Activated CD4-positive, alpha-beta T cell treated with anti-CD3 and anti-CD28 coated beads, Interleukin-2, amount 10 ng/mL, durations not matched to agents 7 days and 5 days (primary cell): ENCODE data around the gene CASK. TPM values are rescaled to one million over a fixed set of nuclear protein-coding genes. Genes with fewer than 3 reads are reported as not detected.

Experiments
- CTCF ChIA-PET: fragments of 350-600 bp; sonication (Branson Sonifier 250); formaldehyde crosslinking; loops from one replicate; lab custom pipeline; 2021; ENCODE audit warnings: antibody characterized with exemption; lab: Charles Lee
- POLR2A ChIA-PET: fragments of 350-600 bp; sonication (Branson Sonifier 250); formaldehyde crosslinking; loops from one replicate; lab custom pipeline; 2021; ENCODE audit warnings: antibody characterized with exemption; lab: Charles Lee
- DNase-seq: peaks from one replicate; pipeline ENCODE4 v3.0.0-alpha.2; 2020
- H3K27ac Mint-ChIP-seq: one replicate; pipeline ENCODE4 v1.8.0; 2021; ENCODE audit warnings: mild to moderate bottlenecking, moderate library complexity, mixed read lengths
- H3K27me3 Mint-ChIP-seq: one replicate; pipeline ENCODE4 v1.8.0; 2021; ENCODE audit warnings: mixed read lengths
- H3K36me3 Mint-ChIP-seq: one replicate; pipeline ENCODE4 v1.8.0; 2021; ENCODE audit warnings: low read depth, mixed read lengths
- H3K4me1 Mint-ChIP-seq: one replicate; pipeline ENCODE4 v1.8.0; 2021; ENCODE audit warnings: mixed read lengths
- H3K4me3 Mint-ChIP-seq: one replicate; pipeline ENCODE4 v1.8.0; 2021; ENCODE audit warnings: mild to moderate bottlenecking, moderate library complexity, mixed read lengths
- H3K9me3 Mint-ChIP-seq: one replicate; pipeline ENCODE4 v1.8.0; 2021; ENCODE audit warnings: mixed read lengths
- total RNA-seq, 2 experiments: library from RNA; stranded (reverse); gene quantifications; one replicate each; pipeline ENCODE4 v1.2.3, GENCODE V29; 2021

Gene CASK
- total RNA-seq, 2 experiments from 2014 or later, result 30.8 to 32.4 TPM

DNA sequence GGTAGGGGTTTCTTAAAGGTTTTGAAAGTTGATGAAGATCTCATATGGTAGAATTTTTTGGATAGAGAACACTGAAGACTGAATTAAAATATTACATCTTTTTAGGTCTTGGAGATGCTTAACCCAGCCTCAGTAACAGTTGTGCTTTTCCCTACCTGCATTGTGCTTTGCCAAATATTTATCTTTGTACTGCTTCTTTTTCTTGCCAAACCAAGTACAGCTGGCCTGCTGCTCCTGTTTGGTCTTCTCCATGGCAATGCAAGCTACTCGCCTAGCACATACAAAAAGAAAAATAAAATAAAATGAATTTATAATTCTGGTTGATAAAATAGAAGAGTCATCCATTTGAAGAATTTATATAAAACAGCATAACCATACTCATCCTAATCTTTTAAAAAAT is 380.8 kb downstream of the CASK start:
- ChIA-PET CTCF (interaction anchor here (1.1 kb wide), 1 partner anchor 54 kb away, joined by 3 read pairs; no protein-coding TSS in a partner anchor), POLR2A (no interaction called here)
- no peak for DNase-seq
- Mint-ChIP-seq H3K27me3 (no peaks in the 10 kb centered on the region), H3K4me3 (no peak overlapping the region), H3K27ac (no peak overlapping the region), H3K9me3 (no peaks in the 10 kb centered on the region), H3K36me3 (peaks cover 20% of the 10 kb centered on the region), H3K4me1 (peaks cover 5% of the 10 kb centered on the region)

- no peaks in the 10 kb centered on the region for H3K9me3 Mint-ChIP-seq
- ChIA-PET POLR2A (no interaction called here), CTCF (no interaction called here)
- H3K4me3 Mint-ChIP-seq, result no peak overlapping the region
- H3K27me3 Mint-ChIP-seq, result no peaks in the 10 kb centered on the region
- H3K36me3 Mint-ChIP-seq, result peaks cover 19% of the 10 kb centered on the region
- H3K27ac Mint-ChIP-seq, result no peak overlapping the region
- H3K4me1 Mint-ChIP-seq, result peaks cover 5% of the 10 kb centered on the region
- DNase-seq, result no peak
Measured at GRCh38 chrX:41542135-41542534, 381.2 kb downstream of the CASK start.

DNA sequence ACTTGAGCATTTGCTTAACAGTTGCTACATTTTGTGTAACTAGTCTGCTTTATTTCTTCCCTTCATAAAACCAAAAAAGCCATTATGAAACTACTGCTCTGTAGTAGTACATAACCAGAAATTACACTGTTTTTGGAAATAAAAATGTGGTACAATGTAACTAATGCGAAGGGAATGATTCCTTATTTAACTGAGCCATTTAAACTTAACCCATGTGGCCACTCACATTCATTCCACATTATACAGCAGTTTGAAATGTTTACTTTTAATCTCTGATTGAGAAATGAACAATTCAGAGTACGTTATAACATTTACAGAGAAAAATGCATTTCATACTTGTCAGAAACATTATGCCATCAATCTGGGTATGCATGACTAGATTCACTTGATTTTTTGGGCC is 382.0 kb downstream of the CASK start:
- no peaks in the 10 kb centered on the region for H3K9me3 Mint-ChIP-seq
- no peak overlapping the region for H3K4me3 Mint-ChIP-seq
- peaks cover 19% of the 10 kb centered on the region for H3K36me3 Mint-ChIP-seq
- POLR2A ChIA-PET, result no interaction called here
- no peak overlapping the region for H3K27ac Mint-ChIP-seq
- H3K4me1 Mint-ChIP-seq, result peaks cover 5% of the 10 kb centered on the region
- CTCF ChIA-PET, result no interaction called here
- H3K27me3 Mint-ChIP-seq, result no peaks in the 10 kb centered on the region
- no peak for DNase-seq

- H3K36me3 Mint-ChIP-seq, result peaks cover 21% of the 10 kb centered on the region
- ChIA-PET CTCF (interaction anchor here (1.0 to 2.0 kb wide), 2 partner anchors 11 to 12 kb away, joined by 3 to 5 read pairs; no protein-coding TSS in a partner anchor), POLR2A (no interaction called here)
- H3K4me3 Mint-ChIP-seq, result no peak overlapping the region
- H3K27me3 Mint-ChIP-seq, result no peaks in the 10 kb centered on the region
- no peak for DNase-seq
- peaks cover 5% of the 10 kb centered on the region for H3K4me1 Mint-ChIP-seq
- no peaks in the 10 kb centered on the region for H3K9me3 Mint-ChIP-seq
- no peak overlapping the region for H3K27ac Mint-ChIP-seq
Measured at GRCh38 chrX:41538707-41539106, 384.6 kb downstream of the CASK start.

GRCh38 chrX:41530085-41530484 is 393.3 kb downstream of the CASK start:
- Mint-ChIP-seq H3K4me3 (no peak overlapping the region), H3K9me3 (no peaks in the 10 kb centered on the region), H3K36me3 (peaks cover 44% of the 10 kb centered on the region), H3K4me1 (peaks cover 13% of the 10 kb centered on the region), H3K27me3 (no peaks in the 10 kb centered on the region), H3K27ac (no peak overlapping the region)
- DNase-seq, result no peak
- CTCF ChIA-PET, result no interaction called here
- POLR2A ChIA-PET, result no interaction called here

- Mint-ChIP-seq H3K4me1 (peaks cover 13% of the 10 kb centered on the region), H3K9me3 (no peaks in the 10 kb centered on the region), H3K27ac (no peak overlapping the region), H3K27me3 (no peaks in the 10 kb centered on the region), H3K4me3 (no peak overlapping the region), H3K36me3 (peaks cover 44% of the 10 kb centered on the region)
- CTCF ChIA-PET, result interaction anchor here (0.6 kb wide), 1 partner anchor 25 kb away, joined by 3 read pairs; no protein-coding TSS in a partner anchor
- POLR2A ChIA-PET, result no interaction called here
- no peak for DNase-seq
Measured at GRCh38 chrX:41529221-41529620, 394.1 kb downstream of the CASK start.

GRCh38 chrX:41528784-41529183 is 394.6 kb downstream of the CASK start:
- no peak for DNase-seq
- no peaks in the 10 kb centered on the region for H3K27me3 Mint-ChIP-seq
- POLR2A ChIA-PET, result no interaction called here
- H3K4me1 Mint-ChIP-seq, result peaks cover 13% of the 10 kb centered on the region
- no peaks in the 10 kb centered on the region for H3K9me3 Mint-ChIP-seq
- CTCF ChIA-PET, result interaction anchor here (0.6 to 1.5 kb wide), 2 partner anchors 10 to 25 kb away, joined by 3 to 5 read pairs; no protein-coding TSS in a partner anchor
- no peak overlapping the region for H3K4me3 Mint-ChIP-seq
- H3K36me3 Mint-ChIP-seq, result peaks cover 44% of the 10 kb centered on the region
- no peak overlapping the region for H3K27ac Mint-ChIP-seq

GRCh38 chrX:41526925-41527324 is 396.4 kb downstream of the CASK start:
- ChIA-PET POLR2A (no interaction called here), CTCF (interaction anchor here (0.9 kb wide), 1 partner anchor 407 kb away, joined by 3 read pairs; no protein-coding TSS in a partner anchor)
- no peak for DNase-seq
- Mint-ChIP-seq H3K4me3 (no peak overlapping the region), H3K27ac (no peak overlapping the region), H3K9me3 (no peaks in the 10 kb centered on the region), H3K4me1 (peaks cover 13% of the 10 kb centered on the region), H3K36me3 (peaks cover 45% of the 10 kb centered on the region), H3K27me3 (no peaks in the 10 kb centered on the region)

GRCh38 chrX:41526271-41526670 is 397.1 kb downstream of the CASK start:
- ChIA-PET POLR2A (no interaction called here), CTCF (interaction anchor here (0.9 to 1.1 kb wide), 2 partner anchors 16 to 408 kb away, joined by 3 read pairs; no protein-coding TSS in a partner anchor)
- H3K4me3 Mint-ChIP-seq, result no peak overlapping the region
- H3K27me3 Mint-ChIP-seq, result no peaks in the 10 kb centered on the region
- H3K27ac Mint-ChIP-seq, result no peak overlapping the region
- H3K4me1 Mint-ChIP-seq, result peaks cover 13% of the 10 kb centered on the region
- peaks cover 46% of the 10 kb centered on the region for H3K36me3 Mint-ChIP-seq
- no peaks in the 10 kb centered on the region for H3K9me3 Mint-ChIP-seq
- no peak for DNase-seq

- ChIA-PET CTCF (interaction anchor here (0.5 kb wide), 1 partner anchor 55 kb away, joined by 3 read pairs; no protein-coding TSS in a partner anchor), POLR2A (no interaction called here)
- peaks cover 38% of the 10 kb centered on the region for H3K36me3 Mint-ChIP-seq
- H3K27me3 Mint-ChIP-seq, result no peaks in the 10 kb centered on the region
- no peak overlapping the region for H3K27ac Mint-ChIP-seq
- H3K4me3 Mint-ChIP-seq, result no peak overlapping the region
- peaks cover 26% of the 10 kb centered on the region for H3K4me1 Mint-ChIP-seq
- no peaks in the 10 kb centered on the region for H3K9me3 Mint-ChIP-seq
- DNase-seq, result no peak
Measured at GRCh38 chrX:41522671-41523070, 400.7 kb downstream of the CASK start.

DNA sequence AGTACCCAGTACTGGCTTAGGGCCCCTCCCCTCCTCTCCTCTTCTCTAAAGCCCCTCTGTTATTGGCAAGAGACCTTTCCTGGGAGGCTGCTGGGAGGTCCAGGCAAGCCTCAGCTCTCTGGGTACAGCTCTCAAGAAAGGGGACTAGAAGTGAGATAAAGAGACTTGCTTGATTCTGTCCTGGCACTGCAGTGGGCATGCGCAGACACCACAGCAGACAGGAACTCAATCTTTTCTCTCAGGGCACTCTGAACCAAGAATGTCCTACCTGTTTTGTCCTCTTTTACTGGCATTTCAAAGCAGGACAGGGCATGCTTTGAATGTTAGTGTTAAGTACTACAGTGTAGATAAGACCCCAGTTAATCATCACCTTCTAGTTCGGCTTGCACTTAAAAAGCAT is 401.3 kb downstream of the CASK start:
- no peak overlapping the region for H3K4me3 Mint-ChIP-seq
- H3K9me3 Mint-ChIP-seq, result no peaks in the 10 kb centered on the region
- H3K27ac Mint-ChIP-seq, result no peak overlapping the region
- peaks cover 37% of the 10 kb centered on the region for H3K36me3 Mint-ChIP-seq
- H3K27me3 Mint-ChIP-seq, result no peaks in the 10 kb centered on the region
- DNase-seq, result no peak
- peaks cover 25% of the 10 kb centered on the region for H3K4me1 Mint-ChIP-seq
- CTCF ChIA-PET, result interaction anchor here (0.5 kb wide), 1 partner anchor 54 kb away, joined by 3 read pairs; no protein-coding TSS in a partner anchor
- POLR2A ChIA-PET, result no interaction called here

- Mint-ChIP-seq H3K4me1 (peaks cover 22% of the 10 kb centered on the region), H3K27me3 (no peaks in the 10 kb centered on the region), H3K9me3 (no peaks in the 10 kb centered on the region), H3K4me3 (no peak overlapping the region), H3K27ac (no peak overlapping the region), H3K36me3 (peaks cover 25% of the 10 kb centered on the region)
- POLR2A ChIA-PET, result no interaction called here
- DNase-seq, result no peak
- CTCF ChIA-PET, result no interaction called here
Measured at GRCh38 chrX:41519468-41519867, 403.9 kb downstream of the CASK start.

DNA sequence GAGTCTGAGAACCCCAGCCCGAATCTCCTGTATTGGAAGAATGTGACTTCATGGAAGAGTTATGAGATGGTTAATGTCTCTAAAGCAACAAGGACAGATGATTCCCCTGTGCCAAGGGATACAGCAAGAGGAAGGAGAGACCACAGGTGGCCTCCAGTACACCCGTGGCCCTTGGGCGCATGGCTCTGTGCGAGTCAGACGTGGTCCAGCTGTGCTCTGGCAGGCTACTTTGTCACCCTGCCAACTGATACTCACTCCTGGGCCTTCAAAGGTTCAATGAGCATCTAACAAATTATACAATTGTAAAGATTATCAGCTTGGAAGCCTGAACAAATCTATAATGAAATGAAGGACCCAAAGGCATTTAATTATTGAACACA is 404.5 kb downstream of the CASK start:
- Mint-ChIP-seq H3K27ac (no peak overlapping the region), H3K4me3 (no peak overlapping the region), H3K9me3 (no peaks in the 10 kb centered on the region), H3K27me3 (no peaks in the 10 kb centered on the region), H3K36me3 (peaks cover 25% of the 10 kb centered on the region), H3K4me1 (peaks cover 23% of the 10 kb centered on the region)
- ChIA-PET CTCF (interaction anchor here (0.6 kb wide), 1 partner anchor 363 kb away, joined by 3 read pairs; no protein-coding TSS in a partner anchor), POLR2A (no interaction called here)
- no peak for DNase-seq
